Bronchial epithelial cell (primary cell): ENCODE data around the gene ABCB9. TPM values are rescaled to one million over a fixed set of nuclear protein-coding genes. Genes with fewer than 3 reads are reported as not detected.
A peak's percentile ranks its signal among the peaks of the same experiment; 100 is the strongest.
"Not testable (repeated sequence)": the region's sequence is repeated elsewhere in the genome, so short reads cannot be mapped to it uniquely, and the experiment has no call there.

ENCODE experiments used
- DNase-seq: peaks from one replicate; pipeline ENCODE4 v3.0.0-alpha.2; 2010; ENCODE audit warnings: low read depth
- FAIRE-seq: peaks from 2 replicates; lab custom pipeline; 2011; peaks lifted over from hg19 to GRCh38; lab: Jason Lieb, UNC
- H3K27me3 ChIP-seq: 2 replicates; pipeline ENCODE4 v1.5.1; 2011; ENCODE audit warnings: low read length; ENCODE audit not compliant: control insufficient read depth, insufficient read depth
- H3K36me3 ChIP-seq: 2 replicates; pipeline ENCODE4 v1.5.1; 2011; ENCODE audit warnings: low read length; ENCODE audit not compliant: control insufficient read depth, insufficient read depth
- H3K4me3 ChIP-seq: 2 replicates; pipeline ENCODE4 v1.5.1; 2011; ENCODE audit warnings: mild to moderate bottlenecking, low read depth, low read length, control low read depth
- CTCF ChIP-seq: IDR thresholded peaks from 2 replicates; pipeline ENCODE4 v1.5.1; 2011; ENCODE audit warnings: mild to moderate bottlenecking, moderate library complexity, low read length, control low read depth, inconsistent platforms; ENCODE audit not compliant: insufficient read depth, severe bottlenecking
- total RNA-seq: library from RNA; depleted of rRNA; stranded (reverse); fragments of >200 nt; gene quantifications from 2 replicates; pipeline ENCODE4 v1.2.1, GENCODE V29; 2014

Gene ABCB9
- total RNA-seq = 2.3 and 3.4 TPM in 2 replicates

DNA sequence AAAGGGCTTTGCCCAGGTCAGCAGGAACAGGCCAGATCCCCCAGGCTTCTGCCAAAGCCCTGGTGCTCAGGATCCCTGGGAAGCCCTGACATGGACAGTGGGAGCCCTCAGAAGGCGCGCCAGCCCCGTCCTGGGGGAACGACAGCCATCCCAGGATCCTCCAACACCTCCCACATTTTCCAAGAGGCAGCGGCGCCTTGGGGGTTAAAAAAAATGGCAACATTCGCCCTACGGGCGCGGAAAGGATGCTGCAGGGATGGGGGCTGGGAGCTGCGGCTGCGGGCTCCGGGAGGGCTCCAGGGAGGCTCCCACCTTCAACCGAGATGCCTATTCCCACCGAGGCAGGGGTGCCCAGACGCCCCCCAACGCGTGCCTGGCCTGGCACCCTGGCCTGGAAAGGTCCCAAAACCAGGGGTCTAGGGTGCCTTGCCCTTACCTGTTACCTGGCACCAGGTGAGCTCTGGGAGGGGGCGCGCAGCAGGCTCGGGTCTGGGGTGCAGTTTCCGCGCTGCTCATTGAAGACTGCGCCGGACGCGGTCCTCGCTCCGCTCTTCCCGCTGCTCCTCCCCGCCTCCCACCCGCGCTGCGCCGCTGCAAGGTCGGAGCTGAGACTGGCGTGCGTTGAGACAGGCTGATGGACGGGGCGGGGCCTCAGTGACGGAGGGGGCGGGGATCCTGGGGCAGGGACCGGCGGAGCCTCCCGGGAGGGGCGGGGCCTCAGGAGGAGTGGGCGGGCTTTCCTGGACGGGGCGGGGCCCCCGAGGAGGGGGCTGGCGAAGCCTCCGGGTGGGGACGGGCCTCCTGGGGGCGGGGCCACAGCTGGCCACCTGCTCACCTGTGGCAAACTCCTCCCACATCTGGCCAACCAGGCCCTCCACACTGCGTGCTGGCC is at the start of gene ABCB9:
Gene ABCB9 (minus strand): TSS at position 613 of the 892 bp plus-strand sequence. CDS start 6,228 bp downstream, outside the sequence.
- DNase-seq (peak; percentile 87), FAIRE-seq (no peak)
- no peak for TF ChIP-seq CTCF
- H3K27me3 ChIP-seq = no peaks in the 10 kb centered on the region
- H3K36me3 ChIP-seq = no peaks in the 10 kb centered on the region
- H3K4me3 ChIP-seq = peak within 1 kb of the TSS; percentile 63

- DNase-seq, FAIRE-seq, H3K27me3 ChIP-seq, H3K4me3 ChIP-seq, H3K36me3 ChIP-seq: not testable (repeated sequence)
Observed at GRCh38 chr12:123014473-123014872, 48.2 kb upstream of the ABCB9 start.

- FAIRE-seq = peak; percentile 23
- Histone ChIP-seq H3K4me3 (no peak overlapping the region), H3K27me3 (no peaks in the 10 kb centered on the region), H3K36me3 (no peaks in the 10 kb centered on the region)
- TF ChIP-seq CTCF = no peak
- DNase-seq = no peak
Observed at GRCh38 chr12:123013185-123014095, 47.2 kb upstream of the ABCB9 start.

- DNase-seq (no peak), FAIRE-seq (no peak)
- Histone ChIP-seq H3K4me3 (no peak overlapping the region), H3K27me3 (no peaks in the 10 kb centered on the region), H3K36me3 (peaks cover 1% of the 10 kb centered on the region)
- TF ChIP-seq CTCF = no peak
Observed at GRCh38 chr12:123011701-123012100, 45.4 kb upstream of the ABCB9 start.

DNA sequence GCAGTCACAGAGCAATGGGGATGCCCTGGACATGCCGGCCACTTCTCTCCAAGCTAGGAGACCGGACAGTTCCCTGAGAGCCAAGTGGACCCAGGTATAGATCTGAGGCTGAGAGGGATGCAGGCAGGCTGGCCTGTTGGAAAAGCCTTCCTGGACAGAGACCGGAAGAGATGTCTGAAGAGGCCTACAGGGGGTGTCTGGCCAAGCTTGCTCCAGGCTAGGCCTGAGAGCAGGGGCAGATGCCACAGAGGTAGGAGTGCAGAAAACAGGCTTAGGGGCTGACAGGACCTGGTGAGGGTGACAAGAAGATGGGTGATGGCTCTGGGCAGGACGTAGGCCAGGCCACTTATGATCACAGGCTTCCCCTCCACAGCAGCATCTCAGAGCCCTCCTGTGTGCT is 44.4 kb upstream of the ABCB9 start:
- Histone ChIP-seq H3K4me3 (no peak overlapping the region), H3K36me3 (peaks cover 1% of the 10 kb centered on the region), H3K27me3 (no peaks in the 10 kb centered on the region)
- TF ChIP-seq CTCF = no peak
- FAIRE-seq (no peak), DNase-seq (no peak)

- TF ChIP-seq CTCF = no peak
- peaks cover 1% of the 10 kb centered on the region for H3K36me3 ChIP-seq
- FAIRE-seq = no peak
- H3K27me3 ChIP-seq = no peaks in the 10 kb centered on the region
- no peak overlapping the region for H3K4me3 ChIP-seq
- DNase-seq = no peak
Observed at GRCh38 chr12:123010110-123010509, 43.8 kb upstream of the ABCB9 start.
